ENCODE measurements around the gene SFXN1.
"Not testable (repeated sequence)": the region's sequence is repeated elsewhere in the genome, so short reads cannot be mapped to it uniquely, and the experiment has no call there.

SFXN1 gene

GRCh38 chr5:175531361-175531760, 53.0 kb downstream of the SFXN1 start:
- H2AFZ ChIP-seq (ENCODE audit: low read length): no peak overlapping the region
- H3K4me1 ChIP-seq (ENCODE audit: insufficient read depth, low read length, poor library complexity, severe bottlenecking): peaks cover 4% of the 10 kb centered on the region
- no peak overlapping the region for H3K4me2 ChIP-seq (ENCODE audit: low read depth, low read length, poor library complexity, severe bottlenecking)
- no peak overlapping the region for H3K4me3 ChIP-seq (ENCODE audit: low read length, poor library complexity, severe bottlenecking)
- H3K27me3 ChIP-seq (ENCODE audit: insufficient read depth, low read length, poor library complexity, severe bottlenecking): no peaks in the 10 kb centered on the region
- H3K79me2 ChIP-seq (ENCODE audit: insufficient read depth, low read length): no peaks in the 10 kb centered on the region
- H3K36me3 ChIP-seq (ENCODE audit: insufficient read depth, low read length): peaks cover 13% of the 10 kb centered on the region; the same call in 1 of the 2 replicates
- no peaks in the 10 kb centered on the region for H4K20me1 ChIP-seq (ENCODE audit: insufficient read depth, low read length, poor library complexity, severe bottlenecking)
- no peaks in the 10 kb centered on the region for H3K9me2 ChIP-seq (replicated peaks; ENCODE audit: low read depth, low read length)
- H3F3A ChIP-seq (ENCODE audit: low read depth): no peaks in the 10 kb centered on the region
- H3K9me3 ChIP-seq (ENCODE audit: insufficient read depth, low read depth, low read length): no peaks in the 10 kb centered on the region
- no peak for TF ChIP-seq CTCF (conservative IDR thresholded peaks at IDR 0.05; ENCODE audit: low read length)
- TF ChIP-seq EZH2phosphoT487 (IDR thresholded peaks at IDR 0.05; ENCODE audit: borderline replicate concordance): no peak
- H3K9ac ChIP-seq (ENCODE audit: low read depth, low read length, poor library complexity, severe bottlenecking): no peak overlapping the region

- H3K9me3 ChIP-seq (ENCODE audit: insufficient read depth, low read depth, low read length): no peaks in the 10 kb centered on the region
- no peaks in the 10 kb centered on the region for H3K9me2 ChIP-seq (replicated peaks; ENCODE audit: low read depth, low read length)
- no peaks in the 10 kb centered on the region for H3K79me2 ChIP-seq (ENCODE audit: insufficient read depth, low read length)
- TF ChIP-seq EZH2phosphoT487 (IDR thresholded peaks at IDR 0.05; ENCODE audit: borderline replicate concordance): no peak
- peak; percentile 91 for TF ChIP-seq CTCF (conservative IDR thresholded peaks at IDR 0.05; ENCODE audit: low read length)
- peak overlapping the region; percentile 76 for H3K4me2 ChIP-seq (ENCODE audit: low read depth, low read length, poor library complexity, severe bottlenecking)
- no peaks in the 10 kb centered on the region for H4K20me1 ChIP-seq (ENCODE audit: insufficient read depth, low read length, poor library complexity, severe bottlenecking)
- peak overlapping the region; percentile 36; the same call in 1 of the 2 replicates for H2AFZ ChIP-seq (ENCODE audit: low read length)
- no peaks in the 10 kb centered on the region for H3K36me3 ChIP-seq (ENCODE audit: insufficient read depth, low read length)
- no peak overlapping the region for H3K9ac ChIP-seq (ENCODE audit: low read depth, low read length, poor library complexity, severe bottlenecking)
- no peaks in the 10 kb centered on the region for H3K27me3 ChIP-seq (ENCODE audit: insufficient read depth, low read length, poor library complexity, severe bottlenecking)
- H3F3A ChIP-seq (ENCODE audit: low read depth): no peaks in the 10 kb centered on the region
- H3K4me1 ChIP-seq (ENCODE audit: insufficient read depth, low read length, poor library complexity, severe bottlenecking): peaks cover 4% of the 10 kb centered on the region
- peak overlapping the region; percentile 59 for H3K4me3 ChIP-seq (ENCODE audit: low read length, poor library complexity, severe bottlenecking)
Measured at GRCh38 chr5:175534070-175534932, 55.9 kb downstream of the SFXN1 start.

- H3K36me3 ChIP-seq (ENCODE audit: insufficient read depth, low read length); H3K9ac ChIP-seq (ENCODE audit: low read depth, low read length, poor library complexity, severe bottlenecking); H3K4me3 ChIP-seq (ENCODE audit: low read length, poor library complexity, severe bottlenecking); H3K4me1 ChIP-seq (ENCODE audit: insufficient read depth, low read length, poor library complexity, severe bottlenecking); H3K27me3 ChIP-seq (ENCODE audit: insufficient read depth, low read length, poor library complexity, severe bottlenecking); H3K9me2 ChIP-seq (replicated peaks; ENCODE audit: low read depth, low read length); H2AFZ ChIP-seq (ENCODE audit: low read length); H3F3A ChIP-seq (ENCODE audit: low read depth); H3K79me2 ChIP-seq (ENCODE audit: insufficient read depth, low read length); H4K20me1 ChIP-seq (ENCODE audit: insufficient read depth, low read length, poor library complexity, severe bottlenecking); H3K9me3 ChIP-seq (ENCODE audit: insufficient read depth, low read depth, low read length); H3K4me2 ChIP-seq (ENCODE audit: low read depth, low read length, poor library complexity, severe bottlenecking): not testable (repeated sequence)
Measured at GRCh38 chr5:175535331-175535730, 57.0 kb downstream of the SFXN1 start.

- Histone ChIP-seq H4K20me1 (ENCODE audit: insufficient read depth, low read length, poor library complexity, severe bottlenecking) (no peaks in the 10 kb centered on the region), H3K36me3 (ENCODE audit: insufficient read depth, low read length) (no peaks in the 10 kb centered on the region), H3K4me2 (ENCODE audit: low read depth, low read length, poor library complexity, severe bottlenecking) (no peak overlapping the region), H3K9ac (ENCODE audit: low read depth, low read length, poor library complexity, severe bottlenecking) (no peak overlapping the region), H2AFZ (ENCODE audit: low read length) (no peak overlapping the region), H3K27me3 (ENCODE audit: insufficient read depth, low read length, poor library complexity, severe bottlenecking) (no peaks in the 10 kb centered on the region), H3K4me1 (ENCODE audit: insufficient read depth, low read length, poor library complexity, severe bottlenecking) (peaks cover 4% of the 10 kb centered on the region), H3K79me2 (ENCODE audit: insufficient read depth, low read length) (no peaks in the 10 kb centered on the region), H3K9me2 (replicated peaks; ENCODE audit: low read depth, low read length) (no peaks in the 10 kb centered on the region), H3K9me3 (ENCODE audit: insufficient read depth, low read depth, low read length) (no peaks in the 10 kb centered on the region), H3K4me3 (ENCODE audit: low read length, poor library complexity, severe bottlenecking) (no peak overlapping the region), H3F3A (ENCODE audit: low read depth) (no peaks in the 10 kb centered on the region)
- TF ChIP-seq CTCF (conservative IDR thresholded peaks at IDR 0.05; ENCODE audit: low read length) (no peak), EZH2phosphoT487 (IDR thresholded peaks at IDR 0.05; ENCODE audit: borderline replicate concordance) (no peak)
Measured at GRCh38 chr5:175535796-175536195, 57.4 kb downstream of the SFXN1 start.

Measured in Loucy (cell line).